GM12878 (cell line): ENCODE results near the gene TMEM272. TPM values are rescaled to one million over a fixed set of nuclear protein-coding genes. Genes with fewer than 3 reads are reported as not detected.

Experiments used
- ATAC-seq: fragments of 200-7000 bp; cut with Tn5 transposase; 3 replicates; pipeline ENCODE4 v1.9.1; 2020; ENCODE audit warnings: mild to moderate bottlenecking, moderate library complexity
- BruUV-seq: library from RNA; stranded (reverse); fragments of 400-500 nt; replicated peaks from 2 replicates; lab custom pipeline; 2021; lab: Mats Ljungman, UMichigan
- CTCF ChIA-PET: fragments of 300-600 bp; sonication (Branson Sonifier 250); formaldehyde crosslinking; extraction: SDS; loops from one replicate; lab custom pipeline; 2021; ENCODE audit warnings: inconsistent platforms; lab: Yijun Ruan, JAX
- POLR2A ChIA-PET: fragments of 350-600 bp; formaldehyde crosslinking; extraction: SDS; loops from one replicate; lab custom pipeline; 2021; ENCODE audit warnings: inconsistent platforms; lab: Charles Lee
- RAD21 ChIA-PET: fragments of 300-600 bp; sonication (Branson Sonifier 250); formaldehyde crosslinking; loops from one replicate; lab custom pipeline; 2023; ENCODE audit warnings: antibody characterized with exemption; ENCODE audit not compliant: unreplicated experiment; lab: Charles Lee
- SMC1A ChIA-PET: fragments of 300-600 bp; sonication (Branson Sonifier 250); formaldehyde crosslinking; loops from one replicate; lab custom pipeline; 2023; ENCODE audit not compliant: unreplicated experiment, uncharacterized antibody; lab: Charles Lee
- DNase-seq: peaks from one replicate; pipeline ENCODE4 v3.0.0-alpha.2; 2011; ENCODE audit warnings: low read depth, low spot score
- FAIRE-seq: peaks from 3 replicates; lab custom pipeline; 2011; peaks lifted over from hg19 to GRCh38; lab: Jason Lieb, UNC
- H2AFZ ChIP-seq: 2 replicates; pipeline ENCODE4 v1.6.0; 2011; ENCODE audit warnings: low read depth, low read length, control low read depth; ENCODE audit not compliant: control insufficient read depth
- H3K27ac ChIP-seq: 2 replicates; pipeline ENCODE4 v1.5.1; 2011; ENCODE audit warnings: control low read depth; ENCODE audit not compliant: control insufficient read depth, insufficient read depth
- H3K27me3 ChIP-seq, 2 experiments: replicated peaks in 1 of 2; 2 replicates each; pipeline versions ENCODE4 v1.6.0 to v1.6.1; 2011; ENCODE audit warnings: low read length in 1 of 2; ENCODE audit not compliant: control insufficient read depth in 2 of 2, insufficient read depth in 2 of 2
- H3K36me3 ChIP-seq, 2 experiments: 2 replicates each; pipeline ENCODE4 v1.5.1; 2011; ENCODE audit warnings: low read length in 1 of 2; ENCODE audit not compliant: control insufficient read depth in 2 of 2, insufficient read depth in 2 of 2
- H3K4me1 ChIP-seq: 2 replicates; pipeline ENCODE4 v1.6.1; 2011; ENCODE audit warnings: mild to moderate bottlenecking, low read length, moderate library complexity, mixed read lengths; ENCODE audit not compliant: control insufficient read depth, insufficient read depth
- H3K4me2 ChIP-seq: 2 replicates; pipeline ENCODE4 v1.6.0; 2011; ENCODE audit warnings: control low read depth; ENCODE audit not compliant: control insufficient read depth, insufficient read depth
- H3K4me3 ChIP-seq: fragments of 200-600 bp; sonication (generic); 2 replicates; pipeline ENCODE4 v1.5.1; 2016
- H3K79me2 ChIP-seq: 2 replicates; pipeline ENCODE4 v1.6.0; 2011; ENCODE audit warnings: low read length; ENCODE audit not compliant: control insufficient read depth, insufficient read depth
- H3K9ac ChIP-seq: 2 replicates; pipeline ENCODE4 v1.8.0; 2011; ENCODE audit warnings: low read length, control low read depth, mixed read lengths; ENCODE audit not compliant: control insufficient read depth, insufficient read depth
- H3K9me3 ChIP-seq: replicated peaks from 3 replicates; pipeline ENCODE4 v1.5.1; 2011; ENCODE audit warnings: mild to moderate bottlenecking, low read length; ENCODE audit not compliant: control insufficient read depth, insufficient read depth
- H4K20me1 ChIP-seq: 2 replicates; pipeline ENCODE4 v1.6.0; 2011; ENCODE audit not compliant: control insufficient read depth, insufficient read depth
- CREB1 ChIP-seq: IDR thresholded peaks from 2 replicates; pipeline ENCODE4 v1.6.1; 2012; ENCODE audit warnings: low read depth, mild to moderate bottlenecking, inconsistent platforms
- IKZF1 ChIP-seq: fragments of 450-650 bp; conservative IDR thresholded peaks from 2 replicates; pipeline ENCODE4 v1.6.1; 2017; ENCODE audit warnings: antibody characterized with exemption, mild to moderate bottlenecking
- MTA2 ChIP-seq: fragments of 450-650 bp; IDR thresholded peaks from 2 replicates; pipeline ENCODE4 v1.6.1; 2016; ENCODE audit warnings: low read depth, mild to moderate bottlenecking, moderate library complexity
- MXI1 ChIP-seq: fragments of 150-350 bp; IDR thresholded peaks from 2 replicates; pipeline ENCODE4 v1.6.1; 2011; ENCODE audit warnings: low read depth, mild to moderate bottlenecking, inconsistent platforms, low read length, improper control_type of control experiment
- PAX5 ChIP-seq: IDR thresholded peaks from 2 replicates; pipeline ENCODE4 v1.6.1; 2011; ENCODE audit warnings: low read depth, low read length, borderline replicate concordance
- RELA ChIP-seq: fragments of 450-650 bp; IDR thresholded peaks from 2 replicates; pipeline ENCODE4 v1.8.0; 2014; ENCODE audit warnings: borderline replicate concordance; ENCODE audit not compliant: partially characterized antibody
- SPI1 ChIP-seq: IDR thresholded peaks from 2 replicates; pipeline ENCODE4 v1.6.1; 2011; ENCODE audit warnings: low read depth, mild to moderate bottlenecking, low read length, moderate library complexity, borderline replicate concordance; ENCODE audit not compliant: insufficient read depth
- TCF12 ChIP-seq: IDR thresholded peaks from 2 replicates; pipeline ENCODE4 v1.6.1; 2011; ENCODE audit warnings: low read depth, mild to moderate bottlenecking, low read length
- ZNF274 ChIP-seq: IDR thresholded peaks from one replicate; pipeline ENCODE4 v1.8.0; 2011; ENCODE audit not compliant: insufficient read length, insufficient read depth
- WGBS: methylation state at CpG from one replicate; pipeline ENCODE4 v1.1.6; 2016; ENCODE audit warnings: low lambda C conversion rate; ENCODE audit not compliant: insufficient replicate concordance, insufficient coverage; ENCODE audit errors: missing lambda C conversion rate; 5-methylcytosine and 5-hydroxymethylcytosine counted together
- in situ Hi-C: fragments of 300-500 bp; cut with MboI; formaldehyde crosslinking; loops from 9 replicates; pipeline ENCODE4 v1.14.3; 2018; ENCODE audit warnings: mixed read lengths
- intact Hi-C: fragments of 100-400 bp; cut with micrococcal nuclease; formaldehyde crosslinking; loops from one replicate; pipeline ENCODE4 v1.14.2; 2022; ENCODE audit not compliant: unreplicated experiment
- polyA plus RNA-seq, 11 experiments: library from polyadenylated mRNA; depleted of rRNA in 4 of 11; unstranded in 6 of 11; stranded (reverse) in 5 of 11; fragments of >200 nt; fragmentation: Nextera tagmentation in 4 of 11; fragmentation: Illumina TruSeq in 1 of 11; extraction: Ambion mirVana in 4 of 11; extraction: Trizol in 1 of 11; gene quantifications; 1 replicate in 1 of 11; 2 replicates in 10 of 11; pipeline versions ENCODE4 v1.2.1 to v1.2.3, GENCODE V29; 2011 to 2016; ENCODE audit warnings: inconsistent platforms in 2 of 11, missing spikeins in 2 of 11, low read depth in 1 of 11
- total RNA-seq, 4 experiments: library from RNA; depleted of rRNA in 3 of 4; stranded (reverse); fragments of >200 nt in 3 of 4; fragmentation: Illumina TruSeq in 1 of 4; extraction: Trizol in 1 of 4; gene quantifications; 2 replicates each; pipeline versions ENCODE4 v1.2.1 to v1.2.3, GENCODE V29; 2013 to 2021
- TF ChIP-seq, protein P1 (sequence below): fragments of 450-650 bp; IDR thresholded peaks from 2 replicates; pipeline ENCODE4 v1.6.1; 2017; ENCODE audit warnings: mild to moderate bottlenecking, moderate library complexity

The TMEM272 gene
- total and polyA plus RNA-seq, 10 of the 15 experiments (the other 5 are each of a cell fraction or from before 2014, with no cell fraction given): 0.01 to 0.04 TPM; not detected in 8

DNA sequence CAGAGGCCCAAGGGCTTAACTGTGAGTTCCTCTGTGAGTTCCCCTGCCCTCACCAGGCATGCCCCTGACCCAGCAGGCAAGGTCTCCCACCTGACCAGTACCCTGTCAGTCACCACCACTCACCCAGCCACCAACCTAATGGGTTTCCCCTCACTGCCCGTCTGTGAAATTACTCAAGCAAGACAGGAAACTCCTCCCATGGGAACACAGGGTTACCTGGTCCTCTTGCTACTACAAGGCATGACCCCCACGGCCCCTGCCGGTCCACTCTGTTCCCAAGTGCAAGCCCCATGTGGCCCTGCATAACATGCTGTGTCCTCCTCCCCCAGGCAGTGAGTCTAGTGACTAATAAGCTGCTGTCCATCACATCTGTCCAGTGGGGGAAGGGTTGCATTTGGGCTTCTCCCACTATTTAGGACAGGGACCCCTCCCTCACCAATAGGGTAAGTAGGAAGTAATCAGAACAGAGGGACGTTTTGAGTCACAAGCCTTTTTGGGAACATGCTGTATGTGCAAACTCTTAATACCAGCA lies 33.0 kb downstream of the TMEM272 start (continued):
- TF ChIP-seq, protein P1, sequence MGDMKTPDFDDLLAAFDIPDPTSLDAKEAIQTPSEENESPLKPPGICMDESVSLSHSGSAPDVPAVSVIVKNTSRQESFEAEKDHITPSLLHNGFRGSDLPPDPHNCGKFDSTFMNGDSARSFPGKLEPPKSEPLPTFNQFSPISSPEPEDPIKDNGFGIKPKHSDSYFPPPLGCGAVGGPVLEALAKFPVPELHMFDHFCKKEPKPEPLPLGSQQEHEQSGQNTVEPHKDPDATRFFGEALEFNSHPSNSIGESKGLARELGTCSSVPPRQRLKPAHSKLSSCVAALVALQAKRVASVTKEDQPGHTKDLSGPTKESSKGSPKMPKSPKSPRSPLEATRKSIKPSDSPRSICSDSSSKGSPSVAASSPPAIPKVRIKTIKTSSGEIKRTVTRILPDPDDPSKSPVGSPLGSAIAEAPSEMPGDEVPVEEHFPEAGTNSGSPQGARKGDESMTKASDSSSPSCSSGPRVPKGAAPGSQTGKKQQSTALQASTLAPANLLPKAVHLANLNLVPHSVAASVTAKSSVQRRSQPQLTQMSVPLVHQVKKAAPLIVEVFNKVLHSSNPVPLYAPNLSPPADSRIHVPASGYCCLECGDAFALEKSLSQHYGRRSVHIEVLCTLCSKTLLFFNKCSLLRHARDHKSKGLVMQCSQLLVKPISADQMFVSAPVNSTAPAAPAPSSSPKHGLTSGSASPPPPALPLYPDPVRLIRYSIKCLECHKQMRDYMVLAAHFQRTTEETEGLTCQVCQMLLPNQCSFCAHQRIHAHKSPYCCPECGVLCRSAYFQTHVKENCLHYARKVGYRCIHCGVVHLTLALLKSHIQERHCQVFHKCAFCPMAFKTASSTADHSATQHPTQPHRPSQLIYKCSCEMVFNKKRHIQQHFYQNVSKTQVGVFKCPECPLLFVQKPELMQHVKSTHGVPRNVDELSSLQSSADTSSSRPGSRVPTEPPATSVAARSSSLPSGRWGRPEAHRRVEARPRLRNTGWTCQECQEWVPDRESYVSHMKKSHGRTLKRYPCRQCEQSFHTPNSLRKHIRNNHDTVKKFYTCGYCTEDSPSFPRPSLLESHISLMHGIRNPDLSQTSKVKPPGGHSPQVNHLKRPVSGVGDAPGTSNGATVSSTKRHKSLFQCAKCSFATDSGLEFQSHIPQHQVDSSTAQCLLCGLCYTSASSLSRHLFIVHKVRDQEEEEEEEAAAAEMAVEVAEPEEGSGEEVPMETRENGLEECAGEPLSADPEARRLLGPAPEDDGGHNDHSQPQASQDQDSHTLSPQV: no peak
- TF ChIP-seq CREB1 (no peak), MTA2 (peak; percentile 25; the same call in 1 of the 2 replicates), RELA (peak; percentile 68), MXI1 (no peak), IKZF1 (peak; percentile 58; the same call in 1 of the 2 replicates), PAX5 (peak; percentile 70; the same call in 1 of the 2 replicates), ZNF274 (no peak)

DNA sequence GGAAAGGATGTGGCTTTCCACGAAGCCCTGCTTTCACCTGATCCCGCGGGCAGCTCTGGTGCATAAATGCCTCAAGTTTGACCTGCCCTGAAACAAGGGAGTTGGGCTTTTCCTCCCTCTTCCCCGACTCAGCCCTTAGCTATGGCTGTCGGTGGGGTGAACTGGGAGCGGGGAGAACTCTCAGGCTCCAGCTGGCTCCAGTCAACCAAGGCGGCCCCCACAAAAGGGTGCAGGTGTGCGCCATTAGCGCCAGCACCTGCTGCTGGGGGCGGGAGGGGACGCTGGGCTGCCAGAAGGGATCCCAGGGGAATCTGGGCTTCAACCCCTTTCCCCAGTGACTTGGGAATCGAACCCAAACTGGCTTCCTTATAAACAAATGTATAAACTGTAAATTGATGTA lies 33.9 kb downstream of the TMEM272 start:
- BruUV-seq: no TSS peak
- H3K4me1 ChIP-seq: peaks cover 19% of the 10 kb centered on the region
- no peak overlapping the region; the same call in 1 of the 2 replicates for H3K4me2 ChIP-seq
- POLR2A ChIA-PET: interaction anchor here (1.4 kb wide), 1 partner anchor 17 kb away, joined by 5 read pairs; no protein-coding TSS in a partner anchor
- ATAC-seq (no peak), FAIRE-seq (no peak), DNase-seq (no peak)
- TF ChIP-seq TCF12 (peak; percentile 76), SPI1 (no peak)
- no peaks in the 10 kb centered on the region for H4K20me1 ChIP-seq
- in situ Hi-C loops: no loop called here
- RAD21 ChIA-PET: interaction anchor here (6.5 kb wide), 1 partner anchor 12 kb away, joined by 59 read pairs; no protein-coding TSS in a partner anchor
- H2AFZ ChIP-seq: no peak overlapping the region
- H3K27me3 ChIP-seq: no peaks in the 10 kb centered on the region
- no peaks in the 10 kb centered on the region for H3K36me3 ChIP-seq
- no peaks in the 10 kb centered on the region for H3K9me3 ChIP-seq
- 63% methylated on average over 12 of the region's 12 CpGs for WGBS
- intact Hi-C loops: loop anchor here (10.0 kb wide), 1 partner anchor 644 kb away; the partner anchor contains the start of genes CKAP2 and VPS36
- no peak overlapping the region for H3K4me3 ChIP-seq
- H3K9ac ChIP-seq: no peak overlapping the region
- CTCF ChIA-PET: interaction anchor here (0.6 to 2.5 kb wide), 6 partner anchors 10 to 316 kb away, joined by 3 to 9 read pairs (median 4); partner anchors contain the start of gene TMEM272
- SMC1A ChIA-PET: interaction anchor here (1.0 to 2.3 kb wide), 6 partner anchors 9 to 316 kb away, joined by 3 to 9 read pairs (median 4); no protein-coding TSS in a partner anchor
- H3K27ac ChIP-seq: no peak overlapping the region
- no peaks in the 10 kb centered on the region for H3K79me2 ChIP-seq
